LoVo (cell line): ENCODE measurements around the gene RPS27A.
"Not testable (repeated sequence)": the region's sequence is repeated elsewhere in the genome, so short reads cannot be mapped to it uniquely, and the experiment has no call there.

Experiments used
- DNase-seq: peaks from one replicate; pipeline ENCODE4 v3.0.0-alpha.2; 2016; ENCODE audit warnings: low spot score

Gene RPS27A

DNA sequence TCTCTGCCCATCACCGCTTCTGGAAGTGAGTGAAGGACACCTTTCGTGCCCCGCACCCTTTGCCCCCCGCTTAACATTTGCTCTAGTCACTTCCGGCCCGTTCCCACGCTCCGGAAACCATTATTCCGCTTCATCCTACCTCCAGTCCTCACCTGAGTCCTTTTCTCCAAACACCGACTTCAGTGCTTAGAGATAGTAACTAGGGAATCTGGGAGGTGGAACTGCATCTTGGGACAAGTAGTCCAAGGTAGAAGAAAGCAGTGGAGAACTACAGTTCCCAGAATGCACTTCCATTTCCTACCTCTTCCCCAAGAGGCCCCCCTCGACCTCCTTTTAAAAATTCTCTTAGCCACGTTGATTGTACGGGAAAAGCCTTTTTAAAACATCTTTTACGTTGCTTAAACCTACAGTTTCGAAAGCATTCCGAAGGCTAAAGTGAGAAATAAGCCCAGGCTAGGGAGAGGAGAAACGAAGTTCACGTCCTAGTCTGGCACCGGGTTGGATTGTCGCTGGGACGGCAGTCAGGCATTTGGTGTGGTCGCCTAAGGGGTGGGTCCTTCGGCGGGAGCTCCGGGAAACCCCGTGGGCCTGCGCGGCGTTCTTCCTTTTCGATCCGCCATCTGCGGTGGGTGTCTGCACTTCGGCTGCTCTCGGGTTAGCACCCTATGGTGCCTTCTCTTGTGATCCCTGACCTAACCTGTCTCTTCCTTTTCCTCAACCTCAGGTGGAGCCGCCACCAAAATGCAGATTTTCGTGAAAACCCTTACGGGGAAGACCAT lies at the start of gene RPS27A, which contains the start of gene CLHC1:
TSS of gene RPS27A (plus strand) at position 605 of the 779 bp plus-strand sequence. CDS start at position 742, 137 bp downstream.
TSS of gene CLHC1 (minus strand) at position 210 of the 779 bp plus-strand sequence. CDS start 9,882 bp downstream, outside the sequence.
- DNase-seq, result peak; percentile 94

DNA sequence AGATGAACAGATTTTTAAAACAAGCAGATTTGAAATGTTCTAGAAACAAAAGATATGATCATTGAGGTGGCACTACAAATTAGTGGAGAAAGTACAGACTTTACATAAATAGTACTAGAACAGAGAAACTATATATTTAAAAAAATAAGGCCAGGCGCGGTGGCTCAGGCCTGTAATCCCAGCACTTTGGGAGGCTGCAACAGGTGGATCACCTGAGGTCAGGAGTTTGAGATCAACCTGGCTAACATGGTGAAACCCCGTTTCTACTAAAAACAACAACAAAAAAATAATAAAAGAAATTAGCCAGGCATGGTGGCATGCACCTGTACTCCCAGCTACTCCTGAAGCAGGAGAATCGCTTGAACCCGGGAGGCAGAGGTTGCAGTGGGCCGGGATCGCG lies 45.7 kb upstream of the RPS27A start:
- DNase-seq, result not testable (repeated sequence)

DNA sequence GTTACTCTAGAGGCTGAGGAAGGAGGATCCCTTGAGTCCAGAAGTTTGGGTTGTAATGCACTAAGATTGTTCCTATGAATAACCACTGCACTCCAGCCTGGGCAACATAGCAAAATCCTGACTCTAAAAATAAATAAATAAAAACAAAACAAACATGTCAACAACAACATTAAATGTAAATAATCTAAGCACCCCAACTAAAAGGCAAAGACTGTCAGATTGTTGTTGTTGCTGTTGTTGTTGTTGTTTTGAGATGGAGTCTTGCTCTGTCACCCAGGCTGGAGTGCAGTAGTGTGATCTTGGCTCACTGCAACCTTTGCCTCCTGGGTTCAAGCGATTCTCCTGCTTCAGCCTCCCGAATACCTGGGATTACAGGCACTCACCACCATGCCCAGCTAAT lies 40.6 kb upstream of the RPS27A start:
- not testable (repeated sequence) for DNase-seq

DNA sequence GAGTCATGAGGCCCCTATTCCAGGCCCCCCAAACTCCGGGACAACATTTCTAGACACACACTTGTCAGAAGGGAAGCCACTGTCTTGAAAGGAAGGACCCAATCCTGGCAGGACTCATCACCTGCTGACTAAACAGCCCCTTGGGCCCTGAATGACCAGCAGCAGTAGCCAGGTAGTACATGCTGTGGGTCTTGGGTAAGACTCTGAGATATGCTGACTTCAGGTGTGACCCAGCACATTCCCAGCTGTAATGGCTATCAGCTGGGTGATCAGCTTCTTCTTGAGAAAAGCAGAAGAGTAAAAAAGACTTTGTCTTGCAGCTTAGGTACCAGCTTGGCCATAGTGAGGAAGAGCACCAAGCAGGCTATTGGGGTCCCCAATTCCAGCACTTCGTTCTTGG lies 36.0 kb upstream of the RPS27A start:
- DNase-seq, result no peak

DNA sequence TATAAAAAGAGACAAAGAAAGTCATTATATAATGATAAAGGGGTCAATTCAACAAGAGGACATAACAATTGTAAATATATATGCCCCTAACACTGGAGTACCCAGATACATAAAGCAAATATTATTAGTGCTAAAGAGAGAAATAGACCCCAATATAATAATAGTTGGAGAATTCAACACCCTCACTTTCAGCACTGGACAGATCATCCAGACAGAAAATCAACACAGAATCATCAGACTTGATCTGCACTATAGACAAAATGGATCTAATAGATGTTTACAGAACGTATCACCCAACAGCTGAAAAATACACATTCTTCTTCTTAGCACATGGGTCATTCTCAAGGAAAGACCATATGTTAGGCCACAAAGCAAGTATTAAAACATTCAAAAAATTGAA lies 32.1 kb upstream of the RPS27A start:
- DNase-seq, result no peak

DNA sequence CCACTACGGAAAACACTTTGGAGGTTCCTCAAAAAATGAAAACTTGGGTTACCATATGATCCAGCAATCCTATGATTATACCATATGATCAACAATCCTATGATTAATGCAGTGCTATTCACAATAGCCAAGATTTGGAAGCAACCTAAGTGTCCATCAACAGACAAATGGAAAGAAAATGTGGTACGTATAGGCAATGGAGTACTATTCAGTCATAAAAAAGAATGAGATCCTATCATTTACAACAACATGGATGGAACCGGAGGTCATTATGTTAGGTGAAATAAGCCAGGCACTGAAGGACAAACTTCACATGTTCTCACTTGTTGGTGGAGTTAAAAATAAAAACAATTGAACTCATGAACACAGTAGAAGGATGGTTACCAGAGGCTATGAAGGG lies 28.0 kb upstream of the RPS27A start:
- no peak for DNase-seq

DNA sequence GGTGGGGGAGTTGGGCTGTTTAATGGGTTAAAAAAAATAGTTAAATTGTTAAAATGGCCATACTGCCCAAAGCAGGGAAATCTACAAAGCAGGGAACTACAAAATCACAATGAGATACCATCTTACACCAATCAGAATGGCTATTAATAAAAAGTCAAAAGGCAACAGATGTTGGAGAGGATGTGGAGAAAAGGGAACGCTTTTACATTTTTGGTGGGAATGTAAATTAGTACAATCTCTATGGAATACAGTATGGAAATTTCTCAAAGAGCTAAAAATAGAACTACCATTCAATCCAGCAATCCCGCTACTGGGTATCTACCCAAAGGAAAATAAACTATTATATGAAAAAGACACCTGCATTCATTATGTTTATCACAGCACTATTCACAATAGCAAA lies 27.5 kb upstream of the RPS27A start:
- DNase-seq, result no peak

DNA sequence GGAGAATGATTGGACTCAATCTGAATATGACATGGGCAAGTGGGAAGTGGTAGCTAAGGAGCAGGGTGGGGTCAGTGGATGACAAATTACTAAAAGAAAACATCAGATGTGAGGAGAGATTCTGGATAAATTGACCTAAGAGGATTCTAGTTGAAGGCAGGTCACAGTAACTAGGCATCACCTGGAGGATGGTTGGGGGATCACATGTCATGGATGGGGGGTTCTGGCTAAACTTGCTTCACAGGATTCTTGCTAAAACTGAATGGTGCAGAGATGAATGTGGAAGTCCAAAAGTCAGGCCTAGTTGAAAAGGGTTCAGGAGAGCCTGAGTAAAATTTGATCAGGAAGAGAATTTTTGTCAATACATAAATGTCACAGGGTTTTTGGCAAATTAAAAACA lies 18.7 kb upstream of the RPS27A start:
- no peak for DNase-seq

DNA sequence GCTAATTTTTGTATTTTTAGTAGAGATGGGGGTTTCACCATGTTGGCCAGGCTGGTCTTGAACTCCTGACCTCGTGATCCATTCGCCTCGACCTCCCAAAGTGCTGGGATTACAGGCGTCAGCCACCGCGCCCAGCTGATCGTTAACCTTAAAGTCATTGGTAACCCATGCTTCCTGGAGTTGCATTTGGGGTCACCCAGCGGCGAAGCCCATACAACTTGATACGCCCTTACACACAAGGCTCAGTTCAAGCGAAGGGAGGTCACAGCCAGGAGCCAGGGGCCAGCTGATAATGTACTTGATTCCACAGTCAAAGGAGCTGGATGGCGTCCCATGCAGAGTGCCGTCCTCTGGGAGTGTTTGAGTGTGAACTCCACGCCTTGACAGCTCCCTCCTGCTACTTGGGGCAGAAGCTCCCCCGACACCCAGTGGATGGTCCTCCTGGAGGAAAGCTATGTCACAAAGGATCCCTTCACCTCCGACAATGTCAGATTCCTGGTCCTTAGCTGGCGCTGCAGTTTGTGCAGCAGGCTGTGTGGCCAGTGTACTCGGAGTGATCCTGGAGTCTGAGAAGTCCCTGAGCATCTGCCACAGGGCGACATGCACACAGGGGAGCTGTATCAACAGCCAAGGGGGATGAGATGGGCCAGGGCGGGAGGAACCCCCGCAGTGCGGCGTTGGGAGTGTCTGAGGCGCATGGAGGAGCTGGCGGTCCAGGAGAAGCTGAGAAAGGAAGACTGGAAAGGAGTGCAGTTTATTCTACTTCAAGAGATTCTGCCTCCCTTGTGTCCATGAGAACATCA lies 8.3 kb upstream of the RPS27A start:
- DNase-seq, result no peak

DNA sequence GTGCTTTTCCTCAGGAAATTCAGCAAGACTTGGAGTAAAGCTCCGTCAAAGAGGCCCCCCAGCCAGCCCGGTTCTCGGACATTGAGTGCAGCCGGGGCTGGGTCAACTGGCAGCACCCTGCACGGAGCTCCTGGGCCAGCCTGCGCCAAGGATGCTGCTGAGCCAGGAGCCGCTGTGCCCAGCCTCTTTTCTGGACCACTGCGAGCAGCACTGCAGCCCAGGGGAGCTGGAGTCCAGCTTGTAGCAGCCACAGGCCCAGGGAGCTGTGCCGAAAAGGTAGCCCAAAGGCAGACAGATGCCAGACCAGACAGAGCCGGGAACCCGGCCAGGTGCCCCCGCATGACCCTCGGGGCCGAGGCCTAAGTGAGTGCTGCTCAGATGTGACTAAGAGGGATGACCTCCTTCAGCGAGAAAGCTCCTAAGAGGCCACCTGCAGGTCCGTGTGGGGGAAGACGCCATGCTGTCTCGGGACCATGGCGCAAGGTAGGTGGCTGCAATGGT lies 7.7 kb upstream of the RPS27A start:
- no peak for DNase-seq

DNA sequence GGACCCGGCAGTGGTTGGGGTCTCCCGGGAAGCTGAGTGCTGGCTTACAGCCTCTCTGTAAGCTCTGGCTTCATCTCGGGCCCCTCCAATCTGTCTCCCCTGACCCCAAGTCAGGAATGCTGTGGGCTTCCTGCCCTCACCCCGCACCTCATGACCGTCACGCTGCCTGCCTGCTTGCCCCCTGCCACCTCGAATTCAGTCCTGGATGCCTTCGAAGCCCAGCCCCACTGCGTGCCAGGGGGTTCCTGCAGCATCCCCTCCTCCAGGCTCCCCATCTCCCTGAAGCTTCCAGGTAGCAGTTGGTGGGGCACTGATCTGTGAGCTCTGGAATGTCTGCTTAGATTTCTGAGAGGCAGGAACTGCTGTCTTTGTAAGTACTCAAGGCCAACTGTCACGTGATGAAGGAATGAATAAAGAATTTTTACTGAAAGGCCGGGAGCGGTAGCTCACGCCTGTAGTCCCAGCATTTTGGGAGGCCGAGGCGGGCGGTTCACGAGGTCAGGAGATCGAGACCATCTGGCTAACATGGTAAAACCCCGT lies 6.9 kb upstream of the RPS27A start:
- DNase-seq, result no peak

DNA sequence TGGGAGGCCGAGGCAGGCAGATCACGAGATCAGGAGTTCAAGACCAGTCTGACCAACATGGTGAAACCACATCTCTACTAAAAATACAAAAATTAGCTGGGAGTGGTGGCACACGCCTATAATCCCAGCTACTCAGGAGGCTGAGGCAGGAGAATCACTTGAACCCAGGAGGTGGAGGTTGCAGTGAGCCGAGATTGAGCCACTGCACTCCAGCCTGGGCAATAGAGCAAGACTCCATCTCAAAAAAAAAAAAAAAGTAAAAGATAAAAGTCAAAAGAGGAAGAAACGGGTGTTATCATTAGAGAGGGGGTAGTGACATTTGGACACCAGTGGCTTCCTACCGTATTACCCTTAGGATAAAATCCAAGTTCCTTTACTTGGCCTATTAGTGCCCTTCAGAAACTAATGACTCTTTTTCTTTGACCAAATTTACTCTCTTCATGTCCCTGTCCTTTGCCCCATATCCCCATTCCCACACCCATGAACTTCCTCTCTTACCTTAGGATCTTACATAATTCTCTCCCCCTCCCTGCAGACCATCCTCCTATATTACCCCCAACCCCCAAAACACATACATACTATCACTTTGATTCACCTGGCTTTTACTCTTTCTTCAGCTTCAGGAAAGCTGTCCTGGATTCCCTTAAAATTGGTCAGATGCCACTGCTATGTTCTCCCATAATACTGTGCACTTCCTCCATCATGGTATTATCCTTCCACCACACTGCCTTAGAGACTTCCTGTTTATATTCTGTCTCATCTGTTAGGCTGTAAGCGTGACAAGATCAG lies 4.9 kb upstream of the RPS27A start:
- DNase-seq, result not testable (repeated sequence)

DNA sequence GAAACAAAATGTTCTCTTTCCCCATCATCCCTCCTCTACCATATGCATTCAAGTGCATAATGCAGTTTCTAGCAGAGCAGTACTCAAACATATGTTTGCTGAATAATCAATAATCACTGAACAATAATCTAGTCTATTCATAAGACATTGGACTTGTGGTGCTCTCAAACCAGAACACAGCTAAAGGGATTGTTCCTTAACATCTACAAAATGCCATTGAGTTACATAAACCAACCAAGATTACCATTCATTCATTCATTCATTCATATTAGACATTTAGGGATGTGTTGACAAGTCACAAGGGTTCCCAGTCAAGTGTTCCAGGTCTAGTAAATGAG lies 4.3 kb upstream of the RPS27A start:
- DNase-seq, result no peak

DNA sequence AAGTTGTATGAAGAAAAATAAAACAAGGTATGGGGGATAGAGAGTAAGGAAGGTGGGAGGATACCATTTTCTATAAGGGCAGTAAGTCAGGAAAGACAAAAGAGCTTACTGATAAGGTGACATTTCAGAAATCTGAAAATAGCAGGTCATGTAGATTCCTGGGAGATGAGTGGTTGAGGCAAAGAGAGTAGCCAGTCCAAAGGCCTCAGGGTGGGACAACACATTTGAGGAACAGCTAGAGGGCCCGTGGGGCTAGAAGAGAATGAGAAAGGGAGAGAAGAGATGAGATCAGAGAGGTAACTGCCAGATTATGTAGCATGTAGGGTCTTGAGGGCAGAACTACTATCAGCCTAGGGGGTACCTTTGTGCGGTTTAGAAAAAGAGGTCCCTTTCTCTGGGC lies 3.3 kb upstream of the RPS27A start:
- no peak for DNase-seq

DNA sequence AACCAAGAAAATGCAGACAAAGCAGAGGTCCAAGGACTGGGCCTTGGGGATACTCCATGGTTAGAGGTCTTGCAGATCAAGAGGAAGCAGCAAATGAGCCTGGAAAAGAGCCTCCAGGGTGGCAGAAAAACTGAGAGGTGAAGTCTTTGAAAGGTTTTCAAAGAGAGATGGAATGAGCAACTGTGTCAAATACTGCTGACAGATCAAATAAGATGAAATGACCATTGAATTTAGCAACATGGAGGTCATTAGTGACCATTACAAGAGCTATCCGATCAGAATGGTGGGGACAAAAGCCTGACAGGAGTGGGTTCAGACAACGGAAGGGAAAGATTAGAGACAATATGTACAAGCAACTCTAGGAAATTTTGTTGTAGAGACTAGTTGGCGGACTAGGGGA lies 1.9 kb upstream of the RPS27A start:
- no peak for DNase-seq

DNA sequence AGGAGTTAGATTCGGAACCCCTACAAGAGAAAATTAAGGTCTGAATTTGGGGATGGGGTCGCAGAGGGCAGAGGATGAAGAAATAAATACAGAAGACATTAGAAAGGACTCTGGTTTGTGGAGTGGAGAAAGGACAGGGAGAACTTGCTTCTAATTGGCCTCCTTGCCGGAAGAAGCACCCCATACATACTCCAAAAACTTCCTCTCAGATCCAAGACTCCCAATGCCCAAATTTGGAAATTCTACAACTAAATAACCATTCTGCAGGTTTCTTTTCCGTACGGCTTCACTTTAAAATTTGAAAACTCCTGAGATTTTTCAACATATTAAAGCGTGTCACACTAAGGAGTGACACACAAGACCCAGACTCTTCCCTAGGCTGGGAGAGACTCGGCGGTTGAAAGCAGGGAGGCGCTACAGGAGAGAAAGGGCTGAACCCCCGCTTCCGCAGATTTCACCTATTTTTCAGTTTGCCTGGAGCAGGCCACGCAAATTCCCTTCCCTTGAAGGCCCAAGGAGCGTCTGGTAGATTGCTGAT lies 873 bp upstream of the RPS27A start:
- DNase-seq, result peak; percentile 40

DNA sequence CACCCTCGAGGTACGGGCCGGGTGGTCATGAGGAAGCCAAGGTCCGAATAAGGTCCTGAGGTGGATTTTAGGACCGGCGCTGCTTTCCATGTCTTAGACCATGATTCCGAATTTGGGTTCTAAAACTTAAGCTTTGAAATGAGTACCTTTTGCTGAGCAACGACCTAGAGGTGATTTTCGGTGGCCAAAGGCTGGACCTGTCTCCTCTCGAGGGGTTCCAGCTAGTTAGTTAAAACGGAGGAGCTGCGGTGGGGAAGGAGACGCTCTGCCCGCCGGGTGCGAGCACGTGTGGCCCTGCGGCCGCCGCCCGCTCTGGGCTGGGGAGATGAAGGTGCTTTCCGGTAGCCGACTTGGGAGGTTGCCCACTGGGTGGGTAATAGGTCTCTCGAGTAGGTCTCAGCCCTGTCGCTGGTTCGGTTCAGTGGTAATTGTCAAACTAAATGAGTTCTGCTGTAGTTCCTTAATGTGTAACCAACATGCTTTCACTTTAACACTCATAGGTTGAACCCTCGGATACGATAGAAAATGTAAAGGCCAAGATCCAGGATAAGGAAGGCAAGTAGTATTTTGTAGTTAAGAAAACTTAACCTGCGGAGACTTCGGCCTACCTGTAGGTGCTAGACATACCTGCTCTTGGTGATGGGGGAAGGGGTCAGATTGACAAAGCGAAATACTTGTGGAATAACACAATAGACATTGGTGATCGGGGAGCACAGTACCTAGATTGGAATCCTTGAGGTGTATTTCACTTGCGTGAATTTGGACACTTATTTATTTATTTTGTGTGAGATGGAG lies 572 bp downstream of the RPS27A start:
- DNase-seq, result no peak

DNA sequence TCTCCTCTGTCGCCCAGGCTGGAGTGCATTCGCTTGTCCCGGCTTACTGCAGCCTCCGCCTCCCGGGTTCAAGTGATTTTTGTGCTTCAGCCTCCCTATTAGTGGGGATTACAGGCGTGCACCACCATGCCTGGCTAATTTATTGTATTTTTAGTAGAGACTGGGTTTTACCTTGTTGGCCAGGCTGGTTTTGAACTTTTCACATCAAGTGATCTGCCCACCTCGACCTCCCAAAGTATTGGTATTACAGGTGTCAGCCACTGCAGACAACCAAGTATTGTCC lies 1.1 kb downstream of the RPS27A start:
- no peak for DNase-seq

DNA sequence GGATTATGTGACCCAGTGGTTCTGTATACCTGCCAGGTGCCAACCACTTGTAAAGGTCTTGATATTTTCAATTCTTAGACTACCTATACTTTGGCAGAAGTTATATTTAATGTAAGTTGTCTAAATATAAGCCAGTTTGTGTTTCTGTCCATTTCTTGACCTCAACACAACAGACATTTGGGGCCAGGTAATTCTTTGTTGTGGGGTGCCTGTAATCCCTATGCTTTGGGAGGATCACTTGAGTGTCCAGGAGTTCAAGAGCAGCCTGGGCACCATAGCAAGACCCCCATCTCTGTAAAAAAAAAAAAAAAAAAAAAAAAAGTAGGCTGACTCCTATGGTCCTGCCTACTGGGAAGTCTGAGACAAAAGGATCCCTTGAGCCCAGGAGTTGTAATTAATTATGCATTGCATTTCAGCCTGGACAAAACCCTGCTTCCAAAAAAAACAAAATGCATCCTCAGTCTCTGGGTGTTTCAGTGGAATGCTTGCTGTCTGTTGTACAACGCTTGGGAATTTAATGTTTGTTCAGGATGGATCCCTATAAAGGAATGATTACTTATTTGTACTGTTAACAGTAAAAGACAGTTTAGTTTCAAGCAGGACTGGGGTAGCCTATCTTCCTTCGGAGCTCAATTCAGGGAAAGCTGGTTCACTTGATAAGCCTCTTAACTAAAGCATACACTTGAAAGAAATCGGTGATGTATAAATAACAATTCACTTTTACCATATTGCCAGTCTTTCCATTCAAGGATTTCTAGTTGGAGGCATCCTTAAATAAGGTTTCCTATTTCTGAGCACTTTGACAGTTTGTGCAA lies 3.4 kb downstream of the RPS27A start:
- DNase-seq, result no peak

DNA sequence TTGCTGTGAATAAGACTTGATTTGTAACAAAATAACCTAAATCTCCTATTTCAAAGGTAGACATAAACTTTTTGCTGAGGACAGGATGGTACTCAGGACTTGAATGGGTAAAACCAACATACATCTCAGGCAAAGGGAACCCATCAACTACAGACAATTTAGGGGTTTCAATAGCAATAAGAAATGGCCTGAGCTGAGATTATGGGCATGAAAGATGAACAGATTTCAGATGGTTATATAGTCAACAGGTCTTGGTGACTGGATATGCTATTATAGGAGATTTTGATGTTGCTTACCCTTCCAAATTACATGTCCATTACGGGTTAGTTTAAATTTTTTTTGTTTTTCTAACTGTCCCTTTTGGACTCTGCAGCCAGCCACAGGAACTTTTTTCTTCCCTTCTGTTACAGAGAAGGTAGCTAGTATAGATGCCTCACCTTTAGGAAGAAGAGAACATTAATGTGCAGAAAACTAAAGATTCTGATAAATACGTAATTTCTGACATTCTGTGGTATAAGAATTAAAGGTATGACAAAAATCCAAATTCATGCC lies 4.6 kb downstream of the RPS27A start:
- DNase-seq, result no peak
